ENCODE data around the gene SLC6A6. TPM values are rescaled to one million over a fixed set of nuclear protein-coding genes. Genes with fewer than 3 reads are reported as not detected.
A peak's percentile ranks its signal among the peaks of the same experiment; 100 is the strongest.

The SLC6A6 gene
- total RNA-seq, 1 experiment from 2014 or later: 62.5 TPM

GRCh38 chr3:14370720-14371572, 31.5 kb upstream of the SLC6A6 start:
- no peak for DNase-seq (ENCODE audit: low read depth)
- in situ Hi-C loops (cut with HindIII; ENCODE audit: low pct_unique_long_range_greater_than_20kb, low sequenced_read_pairs): no loop called here

- DNase-seq (ENCODE audit: low read depth): peak; percentile 88
- in situ Hi-C loops (cut with HindIII; ENCODE audit: low pct_unique_long_range_greater_than_20kb, low sequenced_read_pairs): no loop called here
These were observed 30.6 kb upstream of the SLC6A6 start for GRCh38 chr3:14371573-14372474.

GRCh38 chr3:14372587-14372986, 29.8 kb upstream of the SLC6A6 start:
- in situ Hi-C loops (cut with HindIII; ENCODE audit: low pct_unique_long_range_greater_than_20kb, low sequenced_read_pairs): no loop called here

GRCh38 chr3:14373753-14374376, 28.5 kb upstream of the SLC6A6 start:
- in situ Hi-C loops (cut with HindIII; ENCODE audit: low pct_unique_long_range_greater_than_20kb, low sequenced_read_pairs): no loop called here
- DNase-seq (ENCODE audit: low read depth): no peak

More at GRCh38 chr3:14372587-14372986, 29.8 kb upstream of the SLC6A6 start:
- DNase-seq (ENCODE audit: low read depth): no peak

- in situ Hi-C loops (cut with HindIII; ENCODE audit: low pct_unique_long_range_greater_than_20kb, low sequenced_read_pairs): no loop called here
- peak; percentile 66 for DNase-seq (ENCODE audit: low read depth)
These were observed 27.9 kb upstream of the SLC6A6 start for GRCh38 chr3:14374444-14374883.

GRCh38 chr3:14375192-14375591, 27.2 kb upstream of the SLC6A6 start:
- DNase-seq (ENCODE audit: low read depth): no peak
- in situ Hi-C loops (cut with HindIII; ENCODE audit: low pct_unique_long_range_greater_than_20kb, low sequenced_read_pairs): no loop called here

GRCh38 chr3:14376348-14377043, 25.9 kb upstream of the SLC6A6 start:
- no peak for DNase-seq (ENCODE audit: low read depth)
- in situ Hi-C loops (cut with HindIII; ENCODE audit: low pct_unique_long_range_greater_than_20kb, low sequenced_read_pairs): no loop called here

GRCh38 chr3:14377044-14377837, 25.2 kb upstream of the SLC6A6 start:
- in situ Hi-C loops (cut with HindIII; ENCODE audit: low pct_unique_long_range_greater_than_20kb, low sequenced_read_pairs): no loop called here
- no peak for DNase-seq (ENCODE audit: low read depth)

- no peak for DNase-seq (ENCODE audit: low read depth)
- in situ Hi-C loops (cut with HindIII; ENCODE audit: low pct_unique_long_range_greater_than_20kb, low sequenced_read_pairs): no loop called here
These were observed 24.6 kb upstream of the SLC6A6 start for GRCh38 chr3:14377838-14378169.

GRCh38 chr3:14378415-14378814, 24.0 kb upstream of the SLC6A6 start:
- no peak for DNase-seq (ENCODE audit: low read depth)
- in situ Hi-C loops (cut with HindIII; ENCODE audit: low pct_unique_long_range_greater_than_20kb, low sequenced_read_pairs): no loop called here

GRCh38 chr3:14379843-14380242, 22.6 kb upstream of the SLC6A6 start:
- in situ Hi-C loops (cut with HindIII; ENCODE audit: low pct_unique_long_range_greater_than_20kb, low sequenced_read_pairs): no loop called here
- DNase-seq (ENCODE audit: low read depth): no peak

- DNase-seq (ENCODE audit: low read depth): no peak
- in situ Hi-C loops (cut with HindIII; ENCODE audit: low pct_unique_long_range_greater_than_20kb, low sequenced_read_pairs): no loop called here
These were observed 16.2 kb upstream of the SLC6A6 start for GRCh38 chr3:14386254-14386653.

GRCh38 chr3:14388201-14388600, 14.2 kb upstream of the SLC6A6 start:
- DNase-seq (ENCODE audit: low read depth): no peak
- in situ Hi-C loops (cut with HindIII; ENCODE audit: low pct_unique_long_range_greater_than_20kb, low sequenced_read_pairs): no loop called here

- no peak for DNase-seq (ENCODE audit: low read depth)
- in situ Hi-C loops (cut with HindIII; ENCODE audit: low pct_unique_long_range_greater_than_20kb, low sequenced_read_pairs): no loop called here
These were observed 13.2 kb upstream of the SLC6A6 start for GRCh38 chr3:14389166-14389606.

GRCh38 chr3:14389716-14390115, 12.7 kb upstream of the SLC6A6 start:
- in situ Hi-C loops (cut with HindIII; ENCODE audit: low pct_unique_long_range_greater_than_20kb, low sequenced_read_pairs): no loop called here
- DNase-seq (ENCODE audit: low read depth): no peak

- DNase-seq (ENCODE audit: low read depth): no peak
- in situ Hi-C loops (cut with HindIII; ENCODE audit: low pct_unique_long_range_greater_than_20kb, low sequenced_read_pairs): no loop called here
These were observed 11.4 kb upstream of the SLC6A6 start for GRCh38 chr3:14391033-14391432.

GRCh38 chr3:14392231-14392630, 10.2 kb upstream of the SLC6A6 start:
- in situ Hi-C loops (cut with HindIII; ENCODE audit: low pct_unique_long_range_greater_than_20kb, low sequenced_read_pairs): no loop called here
- no peak for DNase-seq (ENCODE audit: low read depth)
